OCI-LY7 (cell line): ENCODE measurements around the gene PTPRM.

Source experiments
- EZH2phosphoT487 ChIP-seq: fragments of 200-600 bp; sonication (generic); IDR thresholded peaks from 2 replicates; pipeline ENCODE4 v1.6.1; 2018; ENCODE audit warnings: low read depth, borderline replicate concordance, mild to moderate bottlenecking, mixed run types, antibody characterized with exemption, low read length, moderate library complexity, mixed read lengths
- TF ChIP-seq, protein P1 (sequence below): fragments of 200-600 bp; sonication (generic); conservative IDR thresholded peaks from 2 replicates; pipeline ENCODE4 v1.5.1; 2014; ENCODE audit warnings: mild to moderate bottlenecking, antibody characterized with exemption, low read length, moderate library complexity, mixed read lengths

GRCh38 chr18:8030201-8030600 lies 463.1 kb downstream of the PTPRM start:
- TF ChIP-seq, protein P1, sequence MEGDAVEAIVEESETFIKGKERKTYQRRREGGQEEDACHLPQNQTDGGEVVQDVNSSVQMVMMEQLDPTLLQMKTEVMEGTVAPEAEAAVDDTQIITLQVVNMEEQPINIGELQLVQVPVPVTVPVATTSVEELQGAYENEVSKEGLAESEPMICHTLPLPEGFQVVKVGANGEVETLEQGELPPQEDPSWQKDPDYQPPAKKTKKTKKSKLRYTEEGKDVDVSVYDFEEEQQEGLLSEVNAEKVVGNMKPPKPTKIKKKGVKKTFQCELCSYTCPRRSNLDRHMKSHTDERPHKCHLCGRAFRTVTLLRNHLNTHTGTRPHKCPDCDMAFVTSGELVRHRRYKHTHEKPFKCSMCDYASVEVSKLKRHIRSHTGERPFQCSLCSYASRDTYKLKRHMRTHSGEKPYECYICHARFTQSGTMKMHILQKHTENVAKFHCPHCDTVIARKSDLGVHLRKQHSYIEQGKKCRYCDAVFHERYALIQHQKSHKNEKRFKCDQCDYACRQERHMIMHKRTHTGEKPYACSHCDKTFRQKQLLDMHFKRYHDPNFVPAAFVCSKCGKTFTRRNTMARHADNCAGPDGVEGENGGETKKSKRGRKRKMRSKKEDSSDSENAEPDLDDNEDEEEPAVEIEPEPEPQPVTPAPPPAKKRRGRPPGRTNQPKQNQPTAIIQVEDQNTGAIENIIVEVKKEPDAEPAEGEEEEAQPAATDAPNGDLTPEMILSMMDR: no peak
- no peak for TF ChIP-seq EZH2phosphoT487
